ENCODE measurements around the gene CCDC180.
"Not testable (repeated sequence)": the region's sequence is repeated elsewhere in the genome, so short reads cannot be mapped to it uniquely, and the experiment has no call there.

The CCDC180 gene

DNA sequence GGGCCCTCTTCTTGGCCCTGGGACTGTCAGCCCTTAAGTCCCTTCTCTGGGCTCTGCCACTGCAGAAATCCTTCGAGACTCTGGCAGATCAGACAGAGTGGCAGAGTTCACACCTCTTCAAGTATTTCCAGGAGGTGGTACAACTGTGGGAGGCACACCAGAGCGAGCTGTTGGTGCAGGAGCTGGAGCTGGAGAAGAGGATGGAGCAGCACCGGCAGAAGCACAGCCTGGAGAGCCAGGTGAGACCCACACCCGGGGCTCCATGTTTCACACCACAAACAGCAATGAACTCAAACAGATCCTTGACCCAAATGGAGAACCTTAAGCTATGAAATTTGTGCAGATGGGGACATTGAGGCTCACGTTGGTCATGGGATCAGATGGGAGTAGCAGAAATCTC is 17.5 kb downstream of the CCDC180 start:
- no peak for TF ChIP-seq SUZ12 (IDR thresholded peaks at IDR 0.05; ENCODE audit: extremely low read depth, insufficient read depth, insufficient read length)
- TF ChIP-seq YY1 (IDR thresholded peaks at IDR 0.05; ENCODE audit: insufficient read depth, insufficient read length): no peak
- TF ChIP-seq ZNF274 (IDR thresholded peaks at IDR 0.05; ENCODE audit: low read depth, low read length): no peak
- Histone ChIP-seq H3K4me3 (ENCODE audit: insufficient read length, low read depth) (no peak overlapping the region), H3K27me3 (ENCODE audit: insufficient read depth, insufficient read length) (no peaks in the 10 kb centered on the region), H3K9me3 (ENCODE audit: insufficient read depth, low read length) (no peaks in the 10 kb centered on the region), H3K36me3 (ENCODE audit: insufficient read depth, insufficient read length, low read length) (no peaks in the 10 kb centered on the region), H3K9ac (ENCODE audit: insufficient read length, low read depth) (no peak overlapping the region), H3K4me1 (ENCODE audit: insufficient read depth, insufficient read length) (no peaks in the 10 kb centered on the region)
- DNase-seq (ENCODE audit: low read depth, low spot score): no peak

DNA sequence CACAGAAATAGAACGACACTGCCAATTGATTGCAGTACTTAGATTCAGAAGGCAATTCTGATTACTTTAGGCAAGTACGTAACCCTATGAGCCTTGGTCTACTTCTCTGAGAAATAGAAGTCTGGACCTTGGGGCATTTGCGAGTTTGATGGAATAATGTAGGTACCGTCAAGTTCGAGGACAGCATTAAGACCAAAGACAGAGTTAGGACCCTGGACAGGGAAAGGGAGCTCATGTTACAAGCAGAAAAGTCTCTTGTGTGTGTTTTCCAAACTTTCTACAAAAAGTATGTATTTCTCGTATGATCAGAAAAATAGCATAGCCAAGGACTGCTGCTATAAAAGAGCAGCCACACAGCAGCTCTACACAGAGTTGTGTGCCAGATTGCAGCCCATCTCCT is 20.1 kb downstream of the CCDC180 start:
- H3K9ac ChIP-seq (ENCODE audit: insufficient read length, low read depth): no peak overlapping the region

DNA sequence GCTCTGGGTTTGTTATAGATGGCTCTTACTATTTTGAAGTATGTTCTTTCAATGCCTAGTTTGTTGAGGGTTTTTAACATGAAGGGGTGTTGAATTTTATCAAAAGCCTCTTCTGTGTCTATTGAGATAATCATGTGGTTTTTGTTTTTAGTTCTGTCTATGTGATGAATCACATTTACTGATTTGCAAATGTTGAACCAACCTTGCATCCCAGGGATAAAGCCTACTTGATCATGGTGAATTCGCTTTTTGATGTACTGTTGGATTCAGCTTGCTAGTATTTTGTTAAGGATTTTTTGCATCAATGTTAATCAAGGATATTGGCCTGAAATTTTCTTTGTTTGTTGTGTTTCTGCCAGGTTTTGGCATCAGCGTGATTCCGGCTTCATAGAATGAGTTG is 25.5 kb downstream of the CCDC180 start:
- H3K9ac ChIP-seq (ENCODE audit: insufficient read length, low read depth): no peak overlapping the region
- no peak for DNase-seq (ENCODE audit: low read depth, low spot score)
- no peak for TF ChIP-seq SUZ12 (IDR thresholded peaks at IDR 0.05; ENCODE audit: extremely low read depth, insufficient read depth, insufficient read length)
- H3K4me1 ChIP-seq (ENCODE audit: insufficient read depth, insufficient read length): no peaks in the 10 kb centered on the region
- no peaks in the 10 kb centered on the region for H3K9me3 ChIP-seq (ENCODE audit: insufficient read depth, low read length)
- no peaks in the 10 kb centered on the region for H3K27me3 ChIP-seq (ENCODE audit: insufficient read depth, insufficient read length)
- H3K4me3 ChIP-seq (ENCODE audit: insufficient read length, low read depth): no peak overlapping the region
- H3K36me3 ChIP-seq (ENCODE audit: insufficient read depth, insufficient read length, low read length): no peaks in the 10 kb centered on the region

More for the DNA sequence above, 20.1 kb downstream of the CCDC180 start:
- no peak for TF ChIP-seq ZNF274 (IDR thresholded peaks at IDR 0.05; ENCODE audit: low read depth, low read length)
- no peak for TF ChIP-seq SUZ12 (IDR thresholded peaks at IDR 0.05; ENCODE audit: extremely low read depth, insufficient read depth, insufficient read length)
- TF ChIP-seq YY1 (IDR thresholded peaks at IDR 0.05; ENCODE audit: insufficient read depth, insufficient read length): no peak
- no peak overlapping the region for H3K4me3 ChIP-seq (ENCODE audit: insufficient read length, low read depth)
- H3K36me3 ChIP-seq (ENCODE audit: insufficient read depth, insufficient read length, low read length): no peaks in the 10 kb centered on the region
- DNase-seq (ENCODE audit: low read depth, low spot score): no peak
- H3K4me1 ChIP-seq (ENCODE audit: insufficient read depth, insufficient read length): no peaks in the 10 kb centered on the region
- H3K9me3 ChIP-seq (ENCODE audit: insufficient read depth, low read length): no peaks in the 10 kb centered on the region
- no peaks in the 10 kb centered on the region for H3K27me3 ChIP-seq (ENCODE audit: insufficient read depth, insufficient read length)

DNA sequence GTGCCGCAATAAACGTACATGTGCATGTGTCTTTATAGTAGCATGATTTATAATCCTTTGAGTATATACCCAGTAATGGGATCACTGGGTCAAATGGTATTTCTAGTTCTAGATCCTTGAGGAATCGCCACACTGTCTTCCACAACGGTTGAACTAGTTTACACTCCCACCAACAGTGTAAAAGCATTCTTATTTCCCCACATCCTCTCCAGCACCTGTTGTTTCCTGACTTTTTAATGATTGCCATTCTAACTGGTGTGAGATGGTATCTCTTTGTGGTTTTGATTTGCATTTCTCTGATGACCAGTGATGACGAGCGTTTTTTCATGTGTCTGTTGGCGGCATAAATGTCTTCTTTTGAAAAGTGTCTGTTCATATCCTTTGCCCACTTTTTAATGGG is 28.2 kb downstream of the CCDC180 start:
- H3K9me3 ChIP-seq (ENCODE audit: insufficient read depth, low read length); H3K4me1 ChIP-seq (ENCODE audit: insufficient read depth, insufficient read length); H3K4me3 ChIP-seq (ENCODE audit: insufficient read length, low read depth); H3K36me3 ChIP-seq (ENCODE audit: insufficient read depth, insufficient read length, low read length); H3K9ac ChIP-seq (ENCODE audit: insufficient read length, low read depth); H3K27me3 ChIP-seq (ENCODE audit: insufficient read depth, insufficient read length); DNase-seq (ENCODE audit: low read depth, low spot score): not testable (repeated sequence)

DNA sequence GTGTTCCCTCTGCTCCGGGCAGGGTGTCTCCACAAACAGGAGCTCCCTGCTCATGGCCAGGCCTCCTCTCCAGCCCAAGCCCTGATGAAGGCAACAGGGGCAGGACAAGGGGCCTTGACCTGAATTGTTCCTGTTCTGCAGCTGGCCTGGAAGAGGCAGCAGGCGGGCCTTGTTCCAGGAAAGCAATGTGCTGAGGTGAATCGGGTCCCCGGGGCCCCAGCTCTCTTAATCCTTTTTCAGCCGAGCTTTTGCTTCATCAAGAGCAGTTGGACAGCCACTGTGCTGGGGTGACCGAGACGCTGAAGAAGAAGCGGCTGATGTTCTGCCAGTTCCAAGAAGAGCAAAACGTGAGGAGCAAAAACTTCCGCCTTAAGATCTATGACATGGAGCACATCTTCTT is 41.4 kb downstream of the CCDC180 start:
- no peak for TF ChIP-seq SUZ12 (IDR thresholded peaks at IDR 0.05; ENCODE audit: extremely low read depth, insufficient read depth, insufficient read length)
- TF ChIP-seq ZNF274 (IDR thresholded peaks at IDR 0.05; ENCODE audit: low read depth, low read length): no peak
- no peak for TF ChIP-seq YY1 (IDR thresholded peaks at IDR 0.05; ENCODE audit: insufficient read depth, insufficient read length)
- no peak for DNase-seq (ENCODE audit: low read depth, low spot score)
- no peak overlapping the region for H3K4me3 ChIP-seq (ENCODE audit: insufficient read length, low read depth)
- H3K9ac ChIP-seq (ENCODE audit: insufficient read length, low read depth): no peak overlapping the region
- no peaks in the 10 kb centered on the region for H3K4me1 ChIP-seq (ENCODE audit: insufficient read depth, insufficient read length)
- H3K9me3 ChIP-seq (ENCODE audit: insufficient read depth, low read length): no peaks in the 10 kb centered on the region
- H3K36me3 ChIP-seq (ENCODE audit: insufficient read depth, insufficient read length, low read length): no peaks in the 10 kb centered on the region
- H3K27me3 ChIP-seq (ENCODE audit: insufficient read depth, insufficient read length): no peaks in the 10 kb centered on the region

DNA sequence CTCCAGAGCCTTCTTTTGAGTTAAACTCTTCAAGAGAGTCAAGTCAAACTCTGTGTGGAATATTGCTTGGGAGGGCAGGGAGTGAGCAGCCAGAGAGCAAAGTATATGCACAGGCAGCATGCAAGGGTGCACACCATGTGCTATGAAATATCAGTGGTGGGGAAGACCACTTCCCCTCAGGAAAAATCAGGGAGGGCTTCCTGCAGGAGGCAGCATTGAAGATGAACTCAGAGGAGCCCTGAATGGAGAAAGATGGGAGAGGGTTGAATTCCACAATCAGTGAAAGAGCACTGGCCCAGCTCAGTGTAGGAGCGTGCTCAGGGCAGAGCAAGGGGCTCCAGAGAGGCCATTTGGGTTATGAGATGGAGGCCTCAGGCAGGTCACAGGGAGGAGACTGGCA is 41.9 kb downstream of the CCDC180 start:
- no peak for TF ChIP-seq SUZ12 (IDR thresholded peaks at IDR 0.05; ENCODE audit: extremely low read depth, insufficient read depth, insufficient read length)
- TF ChIP-seq YY1 (IDR thresholded peaks at IDR 0.05; ENCODE audit: insufficient read depth, insufficient read length): no peak
- no peak for TF ChIP-seq ZNF274 (IDR thresholded peaks at IDR 0.05; ENCODE audit: low read depth, low read length)
- H3K9ac ChIP-seq (ENCODE audit: insufficient read length, low read depth): no peak overlapping the region
- H3K4me3 ChIP-seq (ENCODE audit: insufficient read length, low read depth): no peak overlapping the region
- no peaks in the 10 kb centered on the region for H3K4me1 ChIP-seq (ENCODE audit: insufficient read depth, insufficient read length)
- no peaks in the 10 kb centered on the region for H3K36me3 ChIP-seq (ENCODE audit: insufficient read depth, insufficient read length, low read length)
- H3K9me3 ChIP-seq (ENCODE audit: insufficient read depth, low read length): no peaks in the 10 kb centered on the region
- no peaks in the 10 kb centered on the region for H3K27me3 ChIP-seq (ENCODE audit: insufficient read depth, insufficient read length)
- no peak for DNase-seq (ENCODE audit: low read depth, low spot score)

DNA sequence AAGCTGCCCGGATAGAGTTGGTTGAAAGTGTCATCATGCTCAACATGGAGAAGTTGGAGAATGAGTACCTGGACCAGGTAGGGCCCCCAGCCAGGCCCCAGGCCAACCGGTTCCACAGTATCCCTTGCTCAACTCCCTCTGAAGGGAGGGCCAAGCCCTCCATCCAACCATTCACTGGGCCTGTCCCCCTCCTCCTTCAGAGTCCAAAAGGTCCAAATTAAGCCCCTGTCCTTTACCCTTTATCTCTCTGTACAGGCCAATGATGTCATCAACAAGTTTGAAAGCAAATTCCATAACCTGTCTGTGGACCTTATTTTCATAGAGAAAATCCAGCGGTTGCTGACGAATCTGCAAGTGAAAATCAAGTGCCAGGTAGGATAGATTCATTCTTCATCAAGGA is 47.2 kb downstream of the CCDC180 start:
- TF ChIP-seq SUZ12 (IDR thresholded peaks at IDR 0.05; ENCODE audit: extremely low read depth, insufficient read depth, insufficient read length): no peak
- TF ChIP-seq ZNF274 (IDR thresholded peaks at IDR 0.05; ENCODE audit: low read depth, low read length): no peak
- TF ChIP-seq YY1 (IDR thresholded peaks at IDR 0.05; ENCODE audit: insufficient read depth, insufficient read length): no peak
- Histone ChIP-seq H3K4me3 (ENCODE audit: insufficient read length, low read depth) (no peak overlapping the region), H3K4me1 (ENCODE audit: insufficient read depth, insufficient read length) (peaks cover 3% of the 10 kb centered on the region), H3K9me3 (ENCODE audit: insufficient read depth, low read length) (no peaks in the 10 kb centered on the region), H3K27me3 (ENCODE audit: insufficient read depth, insufficient read length) (no peaks in the 10 kb centered on the region), H3K36me3 (ENCODE audit: insufficient read depth, insufficient read length, low read length) (no peaks in the 10 kb centered on the region), H3K9ac (ENCODE audit: insufficient read length, low read depth) (no peak overlapping the region)
- no peak for DNase-seq (ENCODE audit: low read depth, low spot score)

DNA sequence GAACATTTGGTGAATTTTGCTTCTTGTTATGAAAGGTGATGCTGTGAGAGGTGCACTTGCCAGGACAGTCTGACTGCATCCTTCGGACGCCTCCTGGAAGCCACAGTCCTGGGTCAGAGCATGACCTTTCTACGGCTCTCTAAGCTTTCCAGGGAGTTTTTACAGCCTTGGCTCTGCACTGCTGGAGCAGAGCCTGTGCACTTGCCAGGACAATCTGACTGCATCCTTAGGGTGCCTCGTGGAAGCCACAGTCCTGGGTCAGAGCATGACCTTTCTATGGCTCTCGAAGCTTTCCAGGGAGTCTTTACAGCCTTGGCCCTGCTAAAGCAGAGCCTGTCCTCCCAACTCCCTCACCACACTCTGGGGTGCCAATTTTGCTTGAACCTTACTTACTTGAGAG is 49.6 kb downstream of the CCDC180 start:
- Histone ChIP-seq H3K9ac (ENCODE audit: insufficient read length, low read depth) (no peak overlapping the region), H3K27me3 (ENCODE audit: insufficient read depth, insufficient read length) (no peaks in the 10 kb centered on the region), H3K4me1 (ENCODE audit: insufficient read depth, insufficient read length) (peaks cover 3% of the 10 kb centered on the region), H3K9me3 (ENCODE audit: insufficient read depth, low read length) (no peaks in the 10 kb centered on the region), H3K36me3 (ENCODE audit: insufficient read depth, insufficient read length, low read length) (no peaks in the 10 kb centered on the region), H3K4me3 (ENCODE audit: insufficient read length, low read depth) (no peak overlapping the region)
- TF ChIP-seq SUZ12 (IDR thresholded peaks at IDR 0.05; ENCODE audit: extremely low read depth, insufficient read depth, insufficient read length): no peak
- no peak for TF ChIP-seq ZNF274 (IDR thresholded peaks at IDR 0.05; ENCODE audit: low read depth, low read length)
- TF ChIP-seq YY1 (IDR thresholded peaks at IDR 0.05; ENCODE audit: insufficient read depth, insufficient read length): no peak
- no peak for DNase-seq (ENCODE audit: low read depth, low spot score)

Measured in NT2/D1 (cell line).